HTERT RPE-1 (cell line): ENCODE results near the gene GPX7.

Experiments used
- in situ Hi-C: fragments of 300-500 bp; cut with MboI; formaldehyde crosslinking; loops from 4 replicates; pipeline ENCODE4 v1.14.3; 2020; ENCODE audit warnings: low sequenced_read_pairs

Gene GPX7

DNA sequence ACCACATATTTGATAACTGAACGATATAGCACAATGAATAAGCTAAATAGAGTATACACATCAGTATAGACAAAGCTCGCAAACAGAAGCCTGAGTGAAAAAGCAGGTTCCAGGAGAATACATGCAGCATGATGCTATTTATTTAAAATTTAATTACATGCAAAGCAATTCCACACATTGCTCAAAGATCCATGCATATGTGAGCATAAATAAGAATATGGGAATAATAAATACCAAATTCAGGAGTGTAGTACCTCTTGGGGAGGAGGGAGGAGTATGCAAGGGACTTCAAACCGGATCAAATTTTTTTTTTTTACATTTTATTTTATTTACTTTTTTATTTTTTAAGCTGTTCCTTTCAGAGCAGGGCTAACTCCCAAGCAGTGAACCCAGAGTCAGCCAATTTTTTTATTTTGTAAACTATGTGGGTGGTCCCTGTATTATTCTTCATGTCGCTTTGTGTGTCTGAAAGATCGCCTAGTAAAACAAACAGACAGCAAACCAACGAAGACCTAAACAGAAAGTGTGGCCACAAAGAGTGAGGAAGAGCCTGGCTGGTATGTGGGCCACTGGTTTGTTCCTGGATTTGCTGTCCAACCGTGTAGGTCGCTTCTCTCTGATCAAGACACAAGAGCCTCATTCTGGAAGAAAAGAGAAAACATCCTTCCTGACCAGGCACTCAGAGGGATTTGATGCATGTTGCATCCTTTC is 26.6 kb downstream of the GPX7 start:
- in situ Hi-C loops = no loop called here

GRCh38 chr1:52629325-52629643 is 27.1 kb downstream of the GPX7 start:
- in situ Hi-C loops = no loop called here

DNA sequence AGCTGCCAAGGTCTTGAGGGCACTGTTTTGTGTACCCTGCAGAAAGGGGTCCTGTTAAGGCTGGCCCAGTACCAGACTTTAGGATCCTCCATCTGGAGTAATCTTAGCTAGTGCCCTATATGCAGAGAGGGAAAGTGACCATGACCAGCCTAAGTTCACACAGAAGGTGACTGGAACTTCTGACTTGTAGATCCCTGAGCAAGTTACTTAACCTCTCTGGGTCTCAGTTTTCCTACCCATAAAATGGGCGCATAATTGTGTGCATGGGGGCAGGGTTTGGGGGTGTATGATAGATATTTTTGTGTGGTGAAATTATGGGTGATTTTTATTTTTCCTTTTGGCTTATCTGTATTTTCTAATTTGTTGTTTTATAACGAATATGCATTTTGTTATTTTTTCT is 27.5 kb downstream of the GPX7 start:
- in situ Hi-C loops = no loop called here

- in situ Hi-C loops = no loop called here
These were observed 29.7 kb downstream of the GPX7 start for GRCh38 chr1:52631759-52632331.

DNA sequence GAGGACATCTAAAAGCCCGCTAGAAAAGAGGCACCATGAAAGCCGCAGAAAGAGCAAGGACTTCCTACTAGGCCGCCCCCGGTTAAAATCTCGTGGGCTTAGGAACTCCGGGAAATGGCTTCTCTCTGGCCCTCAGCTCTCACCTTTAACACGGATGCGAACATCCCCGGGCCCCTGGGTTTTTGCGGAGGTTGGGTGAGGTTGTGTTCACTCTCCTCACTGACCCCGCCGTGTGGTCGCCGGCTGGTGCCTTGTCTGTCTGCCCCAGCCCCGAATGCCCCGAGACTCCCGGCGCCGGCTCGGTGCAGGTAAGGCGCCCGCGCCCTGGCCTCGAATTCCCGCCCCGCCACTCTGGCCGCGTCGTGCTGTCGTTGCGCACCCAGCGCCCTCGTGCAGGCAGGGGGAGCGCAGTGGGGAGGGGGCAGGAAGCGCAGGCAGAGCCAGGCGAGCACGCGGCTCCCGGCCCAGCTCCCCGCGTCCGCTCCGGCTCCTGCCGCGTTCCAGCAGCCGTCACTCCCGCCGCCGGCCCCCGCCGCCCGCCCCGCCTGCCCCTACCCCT is 30.6 kb downstream of the GPX7 start, which contains the start of gene SHISAL2A:
Gene SHISAL2A (plus strand): TSS at position 437 of the 559 bp plus-strand sequence. CDS start 326 bp downstream, outside the sequence.
- in situ Hi-C loops = no loop called here

- in situ Hi-C loops = no loop called here
These were observed 31.2 kb downstream of the GPX7 start for GRCh38 chr1:52633291-52633754.

DNA sequence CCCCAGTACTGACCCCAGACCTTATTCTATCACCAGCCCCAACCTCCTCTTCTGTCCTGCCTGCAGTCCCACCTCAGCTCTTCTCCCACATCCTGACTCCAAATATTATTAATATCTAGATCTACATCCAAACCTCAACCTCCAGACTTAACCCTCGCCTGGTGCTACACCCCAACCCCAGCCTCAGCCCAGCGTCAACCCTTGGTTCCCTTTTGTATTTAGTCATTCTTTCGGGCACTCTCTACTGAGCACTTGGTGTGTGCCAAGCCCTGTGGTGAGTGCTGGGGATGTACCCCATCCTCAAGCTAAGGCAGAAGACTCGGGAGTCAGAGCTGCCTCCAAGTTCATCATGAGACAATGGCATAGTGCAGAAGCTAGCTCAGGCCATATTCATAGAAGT is 31.9 kb downstream of the GPX7 start:
- in situ Hi-C loops = no loop called here

DNA sequence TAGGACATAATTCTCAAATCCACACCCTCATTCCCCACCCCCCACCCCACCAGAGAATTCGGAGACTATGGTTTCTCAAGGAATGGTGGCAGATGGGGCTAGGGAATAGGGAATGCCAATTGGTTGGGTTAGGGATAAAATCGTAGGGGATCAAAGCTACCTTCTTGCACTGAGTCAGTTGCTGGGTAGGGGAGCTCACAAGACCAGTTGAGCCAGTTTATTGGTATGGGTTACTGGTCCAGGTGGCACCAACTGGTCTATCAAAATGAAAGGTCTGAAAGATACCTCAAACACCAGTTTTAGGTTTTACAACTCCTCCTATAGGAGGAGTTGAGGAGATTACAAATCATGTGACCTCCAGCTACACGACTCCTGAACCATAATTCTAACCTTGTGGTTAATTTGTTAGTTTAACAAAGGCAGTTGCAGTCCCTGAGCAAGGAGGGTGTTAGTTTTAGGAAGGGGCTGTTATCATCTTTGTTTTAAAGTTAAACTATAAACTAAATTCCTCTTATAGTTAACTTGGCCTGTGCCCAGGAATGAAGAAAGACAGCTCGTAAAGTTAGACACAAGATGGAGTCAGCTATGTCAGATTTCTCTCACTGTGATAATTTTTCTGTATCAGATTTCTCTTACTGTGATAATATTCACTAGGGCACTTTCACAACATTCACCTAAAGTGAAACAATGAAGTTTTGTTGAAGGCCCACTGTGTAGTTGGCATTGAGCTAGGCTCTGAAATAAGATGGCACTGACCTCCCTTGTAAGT is 33.3 kb downstream of the GPX7 start:
- in situ Hi-C loops = no loop called here

DNA sequence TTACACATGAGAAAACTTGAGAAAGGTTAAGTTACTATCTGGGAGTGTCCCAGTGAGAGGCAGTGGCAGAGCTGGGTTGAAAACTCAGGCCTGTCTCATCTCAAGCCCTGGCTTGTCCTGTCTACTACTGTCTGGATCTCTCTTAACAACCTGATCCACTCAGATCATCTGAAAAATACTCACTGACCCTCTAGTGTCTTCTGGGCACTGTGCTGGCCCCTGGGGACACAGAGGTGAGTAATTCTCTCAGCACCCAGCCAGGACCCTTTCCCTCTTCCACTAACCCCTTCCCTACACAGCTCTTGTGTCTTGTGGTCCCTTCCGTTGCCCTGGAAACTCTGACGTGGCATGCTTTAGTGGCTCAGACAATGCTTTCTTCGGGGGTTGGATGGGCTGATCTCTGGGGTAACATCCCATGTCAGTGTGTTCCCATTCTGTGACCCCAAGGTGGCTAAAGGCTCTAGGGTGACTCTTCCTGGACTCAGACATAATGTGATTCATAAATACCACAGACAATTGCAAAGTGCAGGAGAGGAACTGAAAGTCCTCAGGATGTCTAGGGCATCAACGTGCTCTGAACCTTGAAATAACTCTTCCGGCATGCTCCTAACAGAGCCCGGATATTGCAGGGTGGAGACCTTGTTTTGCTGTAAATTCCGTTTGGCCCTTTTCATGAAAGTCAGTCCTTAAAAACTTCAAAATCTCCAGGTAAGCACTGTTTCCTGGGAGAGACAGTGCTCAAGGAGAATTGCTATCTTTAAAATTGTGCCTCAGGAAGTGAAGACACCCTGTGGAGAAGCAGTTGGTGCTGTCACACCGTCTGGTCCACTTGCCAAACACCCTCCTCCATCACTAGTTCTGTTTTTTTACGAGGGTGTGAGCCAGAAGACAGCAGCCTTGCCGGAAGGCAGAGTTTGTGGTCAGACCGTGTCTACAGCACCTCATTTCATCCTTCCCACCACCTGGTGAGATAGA is 34.8 kb downstream of the GPX7 start:
- in situ Hi-C loops = no loop called here

GRCh38 chr1:52637946-52638345 is 35.8 kb downstream of the GPX7 start:
- in situ Hi-C loops = no loop called here

DNA sequence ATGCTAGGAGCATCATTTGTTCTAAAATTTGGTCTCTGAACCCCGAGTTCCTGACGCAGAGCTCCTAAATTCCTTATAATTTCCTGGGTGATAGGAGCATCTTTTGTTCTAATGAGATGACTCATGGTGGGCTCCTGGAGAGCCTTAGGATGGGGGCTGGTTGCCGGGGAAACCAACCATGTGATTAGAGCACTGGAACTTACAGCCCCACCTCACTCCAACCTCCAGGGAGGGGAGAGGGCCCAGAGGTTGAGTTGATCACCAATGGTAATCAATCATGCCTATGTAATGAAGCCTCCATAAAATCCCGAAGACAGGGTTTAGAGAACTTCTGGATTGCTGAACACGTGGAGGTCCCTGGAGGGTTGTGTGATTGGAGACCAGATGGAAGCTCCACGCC is 38.5 kb downstream of the GPX7 start:
- in situ Hi-C loops = no loop called here

GRCh38 chr1:52641307-52641706 is 39.1 kb downstream of the GPX7 start:
- in situ Hi-C loops = no loop called here

GRCh38 chr1:52645261-52645660 is 43.1 kb downstream of the GPX7 start:
- in situ Hi-C loops = no loop called here

GRCh38 chr1:52651904-52652303 is 49.7 kb downstream of the GPX7 start:
- in situ Hi-C loops = no loop called here

DNA sequence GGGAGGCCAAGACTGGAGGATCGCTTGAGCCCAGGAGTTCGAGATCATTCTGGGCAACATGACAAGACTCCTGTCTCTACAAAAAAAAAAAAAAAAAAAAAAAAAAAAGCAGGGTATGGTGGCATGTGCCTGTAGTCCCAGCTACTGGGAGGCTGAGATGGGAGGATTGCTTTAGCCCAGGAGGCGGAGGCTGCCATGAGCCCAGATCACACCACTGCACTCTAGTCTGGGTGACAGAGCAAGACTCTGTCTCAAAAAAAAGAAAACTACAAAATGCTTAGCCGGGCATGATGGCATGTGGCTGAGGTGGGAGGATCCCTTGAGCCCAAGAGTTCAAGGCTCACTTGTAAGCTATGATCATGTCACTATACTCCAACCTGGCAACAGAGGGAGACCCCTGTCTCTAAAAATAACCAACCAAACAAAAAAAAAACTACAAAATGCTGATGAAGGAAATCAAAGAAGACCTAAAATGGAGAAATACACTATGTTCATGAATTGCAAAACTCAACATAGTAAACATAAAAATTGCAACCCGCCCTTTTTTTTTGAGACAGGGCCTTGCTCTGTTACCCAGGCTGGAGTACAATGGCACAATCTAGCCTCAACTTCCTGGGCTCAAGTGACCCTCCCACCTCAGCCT is 51.2 kb downstream of the GPX7 start:
- in situ Hi-C loops = no loop called here

DNA sequence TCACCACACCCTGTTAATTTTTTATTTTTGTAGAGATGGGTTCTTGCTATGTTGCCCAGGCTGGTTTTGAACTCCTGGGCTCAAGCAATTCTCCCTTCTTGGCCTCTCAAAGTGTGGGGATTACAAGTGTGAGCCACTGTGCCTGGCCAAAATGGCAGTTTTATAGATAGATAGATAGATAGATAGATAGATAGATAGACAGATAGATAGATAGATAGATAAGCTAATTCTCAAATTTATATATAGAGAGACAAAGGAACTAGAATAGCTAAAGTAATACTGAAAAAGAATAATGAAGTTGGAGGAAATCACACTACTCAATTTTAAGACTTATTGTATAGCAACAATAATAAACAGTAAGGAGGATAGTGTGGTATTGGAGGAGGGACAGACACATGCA is 51.9 kb downstream of the GPX7 start:
- in situ Hi-C loops = no loop called here

DNA sequence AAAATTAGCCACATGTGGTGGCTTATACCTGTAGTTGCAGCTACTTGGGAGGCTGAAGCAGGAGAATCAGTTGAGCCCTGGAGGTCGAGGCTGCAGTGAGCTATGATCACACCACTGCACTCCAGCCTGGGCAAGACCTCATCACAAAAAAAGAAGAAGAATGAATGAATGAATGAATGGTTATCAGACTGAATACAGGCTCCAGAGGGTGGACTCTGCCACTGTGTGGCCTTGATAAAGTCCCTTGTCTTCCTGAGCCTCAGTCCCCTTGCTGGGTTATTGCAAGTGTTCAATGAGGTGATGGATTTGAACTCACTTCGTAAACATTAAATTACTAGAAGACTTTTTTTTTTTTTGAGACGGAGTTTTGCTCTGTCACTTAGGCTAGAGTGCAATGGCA is 55.5 kb downstream of the GPX7 start:
- in situ Hi-C loops = no loop called here
